HG02642 (cell line): ENCODE measurements around the gene CHN1.

Experiments used
- ATAC-seq: cut with Tn5 transposase; IDR thresholded peaks from one replicate; pipeline ENCODE4 v1.9.1; 2021; ENCODE audit warnings: mild to moderate bottlenecking; ENCODE audit not compliant: unreplicated experiment, poor library complexity

Gene CHN1

DNA sequence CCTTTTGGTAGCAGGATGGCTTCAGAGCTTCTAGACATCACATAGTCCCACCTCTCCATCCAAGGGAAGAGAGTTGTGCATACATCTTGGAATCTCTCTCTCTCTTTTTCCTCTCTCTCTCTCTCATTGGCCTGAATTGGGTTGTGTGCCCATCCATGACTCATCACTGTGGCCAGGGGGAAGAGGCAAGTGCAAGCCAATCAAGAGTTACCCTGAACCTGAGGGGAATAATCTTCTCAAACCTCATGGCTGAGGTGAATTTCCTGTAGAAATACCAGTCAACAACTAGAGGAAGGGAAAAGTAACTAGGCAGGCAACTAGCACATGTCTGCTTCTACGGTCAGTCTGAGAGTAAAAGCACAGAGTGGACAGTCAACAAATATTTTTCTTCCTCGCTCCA lies 7.3 kb upstream of the CHN1 start:
- ATAC-seq: no peak

DNA sequence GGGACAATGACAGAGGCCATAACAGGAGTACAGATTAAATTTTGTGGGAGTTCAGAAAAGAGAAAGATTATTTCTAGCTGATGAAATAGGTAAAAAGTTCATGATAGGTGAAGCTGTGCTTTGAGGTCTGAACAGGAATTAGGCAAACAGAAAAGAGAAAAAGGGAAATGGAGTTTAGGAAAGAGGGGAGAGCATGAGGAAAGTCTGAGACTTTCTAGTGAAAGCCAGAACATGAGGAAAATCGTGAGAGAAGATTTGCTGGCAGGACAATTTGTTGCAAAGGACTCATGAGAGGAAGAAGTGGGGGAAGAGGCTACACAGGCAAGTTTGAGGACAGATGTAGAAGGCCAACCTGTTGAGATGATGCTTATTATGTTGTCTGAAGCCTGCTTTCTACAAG lies 6.3 kb upstream of the CHN1 start:
- no peak for ATAC-seq

DNA sequence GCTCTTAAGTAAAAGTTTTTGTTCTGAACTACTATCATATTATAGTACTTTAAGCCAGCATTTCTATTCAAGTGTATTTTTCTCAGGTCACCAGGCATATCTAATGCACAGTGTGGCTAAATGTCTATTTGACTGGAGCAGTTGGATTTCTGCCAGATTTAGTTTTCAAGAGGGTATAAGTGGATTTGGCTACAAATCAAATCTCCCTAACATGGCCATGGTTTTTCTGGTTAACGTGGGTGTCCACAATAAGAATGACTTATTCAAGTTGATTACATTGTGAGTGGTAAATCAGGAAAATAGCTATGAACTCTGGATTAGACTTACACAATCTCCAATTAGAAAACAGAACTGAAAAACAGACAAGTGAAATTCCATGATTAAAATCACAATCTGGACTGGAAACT lies 5.7 kb upstream of the CHN1 start:
- no peak for ATAC-seq

DNA sequence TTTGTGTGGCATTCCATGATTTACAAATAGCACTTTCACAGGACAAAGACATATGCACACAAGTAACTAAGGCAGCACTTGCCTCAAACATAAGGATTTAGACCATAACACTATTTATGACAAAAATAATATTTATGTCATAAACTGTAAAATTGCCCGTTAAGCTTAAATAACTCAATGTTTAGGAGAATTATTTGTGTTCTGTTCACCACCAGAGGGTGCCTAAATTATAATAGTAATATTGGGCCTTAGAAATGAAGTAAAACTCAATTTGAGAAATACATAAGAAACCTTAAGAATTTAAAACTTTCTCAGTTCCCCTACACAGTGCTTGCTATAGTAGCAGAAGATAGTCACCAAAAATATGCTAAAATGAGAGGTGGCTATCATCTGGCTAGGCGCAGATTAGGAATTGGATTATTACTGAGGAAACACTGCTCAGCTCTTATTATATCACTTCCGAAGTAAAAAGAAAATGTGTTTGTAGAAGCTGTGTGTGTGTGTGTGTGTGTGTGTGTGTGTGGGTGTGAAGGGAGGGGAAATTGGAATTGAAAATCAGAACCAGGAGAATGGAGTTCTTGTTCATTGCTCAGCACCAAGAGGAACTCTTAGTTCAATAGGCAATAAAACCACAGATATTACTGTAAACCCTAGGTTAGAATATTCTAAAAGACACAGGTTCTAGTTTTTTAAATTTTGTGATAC lies 4.9 kb upstream of the CHN1 start:
- no peak for ATAC-seq

DNA sequence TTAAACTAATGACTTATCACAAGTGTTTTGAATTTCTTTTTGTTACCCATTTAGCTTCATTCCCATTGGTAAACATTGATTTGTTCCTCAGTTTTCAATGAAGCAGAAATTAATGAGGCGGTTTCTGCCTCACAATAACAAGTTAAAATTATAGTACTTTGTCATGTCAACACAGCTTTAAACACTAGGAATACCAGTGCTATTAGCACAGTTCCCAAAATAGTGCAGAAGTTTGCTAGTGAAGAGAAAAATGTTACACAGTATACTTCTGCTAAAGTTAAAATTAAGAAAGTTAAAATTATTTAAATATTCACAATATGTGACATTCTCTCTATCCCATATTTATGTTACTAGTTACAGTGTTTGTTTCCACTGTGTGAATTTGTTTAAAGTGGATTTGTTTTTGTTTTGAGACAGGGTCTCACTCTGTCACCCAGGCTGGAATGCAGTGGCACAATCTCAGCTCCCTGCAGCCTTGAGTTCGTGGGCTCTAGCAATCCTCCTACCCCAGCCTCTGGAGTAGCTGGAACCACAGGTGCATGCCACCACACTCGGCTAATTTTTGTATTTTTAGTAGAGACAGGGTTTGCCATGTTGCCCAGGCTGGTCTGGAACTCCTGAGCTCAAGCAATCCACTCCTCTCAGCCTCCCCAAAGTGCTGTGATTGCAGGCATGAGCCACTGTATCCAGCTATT lies 3.8 kb upstream of the CHN1 start:
- no peak for ATAC-seq

DNA sequence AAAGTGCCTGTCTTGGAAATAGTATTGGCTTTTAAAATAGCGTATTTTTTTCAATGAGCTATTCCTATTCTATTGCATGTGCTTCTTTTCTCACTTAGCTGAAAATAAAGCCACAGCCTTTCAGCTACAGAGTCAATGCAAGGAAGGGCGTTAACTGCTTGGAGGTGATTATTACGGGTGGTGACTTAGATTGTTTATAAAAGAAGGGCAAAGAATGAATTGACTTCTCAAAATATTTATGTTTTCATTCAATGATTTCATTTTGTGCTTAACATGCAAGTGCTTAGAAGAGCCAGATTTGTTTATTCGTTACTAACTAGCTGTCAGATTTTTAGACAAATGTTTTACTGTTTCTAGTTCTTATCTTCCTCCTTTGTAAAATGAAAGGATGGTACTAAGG lies 2.8 kb upstream of the CHN1 start:
- ATAC-seq: no peak

DNA sequence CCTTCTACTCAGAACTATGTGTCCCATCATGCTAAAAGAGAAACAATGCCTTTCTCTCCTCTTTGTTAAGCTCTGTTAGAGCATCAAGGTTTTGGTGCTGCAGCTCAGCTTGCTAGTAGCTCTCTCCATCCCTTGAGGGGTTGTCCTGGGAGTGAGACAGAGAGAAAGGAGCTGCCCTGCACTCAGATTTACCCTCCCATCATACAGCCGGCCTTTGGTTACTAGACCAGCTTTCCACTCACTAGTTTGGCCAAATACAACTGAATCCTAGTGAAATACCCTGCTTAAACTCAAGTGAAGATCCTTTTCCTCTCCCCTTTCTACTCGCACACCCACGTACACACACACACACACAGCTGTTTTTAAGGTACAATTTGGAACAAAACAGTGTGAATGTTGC lies 2.3 kb upstream of the CHN1 start:
- no peak for ATAC-seq

DNA sequence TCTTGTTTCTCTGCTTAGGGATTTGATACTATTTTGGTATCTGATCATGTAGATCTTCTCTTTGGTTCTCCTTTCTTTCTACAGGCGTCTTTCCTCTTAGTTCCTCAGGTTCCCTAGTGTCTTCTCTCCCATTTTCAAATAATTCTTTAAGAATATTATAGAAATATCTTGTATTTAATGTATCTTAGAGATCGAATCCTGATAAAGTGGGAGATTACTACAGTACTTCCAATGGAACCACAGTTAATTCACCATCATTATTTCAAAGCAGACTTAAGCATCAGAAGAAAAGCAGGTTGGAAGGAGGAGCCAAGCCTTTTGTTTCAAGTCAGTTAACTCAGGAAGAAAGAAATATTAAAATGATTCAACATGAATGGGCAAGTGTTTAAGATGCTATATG lies 1.1 kb upstream of the CHN1 start:
- ATAC-seq: no peak

DNA sequence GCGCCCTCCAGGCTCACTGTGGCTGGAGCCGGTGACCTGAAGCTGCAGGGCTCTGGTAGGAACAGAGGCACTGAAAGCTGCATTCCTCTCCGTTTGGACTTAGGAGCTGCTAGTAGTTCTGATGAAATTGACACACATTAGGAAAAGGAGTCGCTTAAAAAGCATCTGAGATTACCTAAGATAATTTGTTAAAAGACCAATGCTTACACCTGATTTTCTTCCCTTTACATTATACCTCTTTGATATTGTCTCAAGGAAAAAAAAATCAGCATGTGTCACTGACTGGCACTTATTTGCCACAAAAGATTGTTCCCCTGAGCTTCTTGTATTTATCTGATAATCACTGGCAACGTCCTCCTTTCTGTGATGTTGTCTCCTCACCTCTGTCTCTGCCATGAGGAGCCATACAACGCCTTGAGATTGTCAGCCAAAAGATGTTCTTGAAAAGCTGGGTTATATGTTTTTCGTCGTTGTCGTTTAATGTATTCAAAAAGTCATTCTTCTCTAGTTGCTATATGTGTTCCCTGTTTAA lies 618 bp upstream of the CHN1 start:
- ATAC-seq: no peak

DNA sequence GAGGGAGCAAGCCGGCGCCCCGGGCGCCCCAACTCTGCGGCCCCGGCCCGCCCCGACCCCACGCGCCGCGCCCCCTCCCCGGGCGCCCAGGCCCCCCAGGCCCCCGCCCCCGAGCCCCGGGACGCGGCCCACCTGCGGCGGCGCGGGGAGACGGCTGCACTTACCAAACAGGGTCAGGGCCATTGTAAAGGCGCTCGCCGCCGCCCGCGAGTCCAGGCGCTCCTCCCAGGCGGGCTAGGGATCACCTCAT lies 526 bp downstream of the CHN1 start:
- peak; percentile 44 for ATAC-seq

DNA sequence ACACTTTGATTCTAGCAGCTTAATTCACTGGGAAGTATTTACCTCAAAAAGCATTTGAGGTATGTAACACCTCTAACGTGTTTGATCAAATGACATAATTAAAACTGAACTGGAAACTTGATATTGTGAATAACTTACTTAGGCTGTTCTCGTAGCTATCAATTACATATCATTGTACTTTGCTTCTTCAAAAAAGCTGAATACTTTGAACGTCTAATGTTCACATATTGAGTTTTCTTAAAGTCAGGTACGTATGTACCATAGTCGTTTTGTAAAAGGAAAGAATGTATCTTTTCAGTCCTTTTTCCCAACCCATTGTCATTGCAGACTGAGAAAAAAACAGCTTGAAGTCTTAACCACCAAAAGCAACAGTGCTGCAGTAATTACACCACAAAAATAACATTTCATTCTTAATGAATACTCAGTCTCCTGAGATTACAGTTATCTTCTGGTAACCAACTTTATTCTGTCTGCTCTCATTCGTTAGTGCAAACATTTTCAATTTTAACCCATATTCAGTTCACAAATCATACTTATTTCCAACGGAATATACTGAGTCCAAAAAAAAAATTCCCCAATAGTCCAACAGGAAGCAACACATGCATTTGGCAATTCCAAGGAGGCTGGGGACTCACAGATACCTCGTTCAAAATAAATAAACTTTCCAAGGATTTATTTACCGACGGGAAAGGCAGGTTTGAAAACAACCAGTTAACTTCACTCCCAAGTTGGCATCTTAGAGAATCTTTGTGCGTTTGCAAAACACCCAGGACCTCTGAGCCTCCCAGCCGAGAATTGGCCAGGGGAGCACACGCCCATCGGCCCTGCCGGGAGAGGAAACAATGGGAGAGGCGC lies 1.1 kb downstream of the CHN1 start:
- ATAC-seq: no peak

DNA sequence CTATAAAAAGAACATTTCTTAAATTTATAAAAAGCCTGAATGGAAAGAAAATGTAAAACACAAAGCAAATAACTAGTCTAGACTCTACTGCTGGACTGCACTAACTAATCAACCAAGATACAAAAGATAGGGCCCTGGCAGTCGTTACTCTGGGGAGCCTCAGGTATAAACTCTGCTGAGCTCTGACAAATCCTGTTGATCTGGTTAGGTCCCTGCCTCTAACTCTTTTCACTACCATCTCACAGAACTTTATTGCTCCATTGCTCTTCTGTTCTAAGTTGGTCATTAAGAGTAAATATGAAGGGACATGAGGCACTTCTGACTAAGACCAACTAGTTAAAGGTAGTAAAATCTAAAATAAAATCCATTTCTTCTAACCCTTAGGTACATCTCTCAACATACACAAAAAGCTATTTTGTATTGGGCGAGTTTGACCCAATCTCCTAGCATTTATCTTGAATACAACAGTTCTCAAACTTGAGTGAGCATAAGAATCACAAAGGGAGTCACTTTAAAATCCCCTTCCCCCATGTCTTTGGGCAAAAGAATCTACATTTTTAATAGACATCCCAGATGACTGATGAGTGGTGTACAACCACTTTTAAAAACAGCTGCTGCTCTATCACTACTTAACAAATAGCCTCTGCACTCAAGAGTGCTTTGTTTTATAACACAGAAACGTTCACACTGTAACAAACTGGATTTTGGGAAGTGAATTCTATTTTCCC lies 2.5 kb downstream of the CHN1 start:
- ATAC-seq: no peak

DNA sequence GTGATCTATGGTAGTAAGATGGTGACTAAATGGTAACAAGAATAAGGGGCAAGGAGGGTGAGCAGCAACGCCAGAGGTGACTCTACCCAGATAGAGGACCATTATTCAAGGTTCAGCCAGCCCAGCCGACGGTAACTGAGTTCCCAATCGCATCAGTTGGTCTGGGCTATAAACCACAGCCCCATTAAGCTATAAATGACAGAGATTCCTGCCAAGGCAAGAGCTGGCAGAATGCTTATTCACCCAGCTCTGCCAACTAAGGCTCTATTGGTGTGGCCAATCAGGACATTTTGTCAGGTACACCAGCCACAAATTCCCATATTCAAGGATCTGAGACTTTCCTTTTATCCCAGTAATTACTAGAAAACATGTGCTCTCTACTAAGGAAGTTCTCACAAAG lies 3.6 kb downstream of the CHN1 start:
- no peak for ATAC-seq

DNA sequence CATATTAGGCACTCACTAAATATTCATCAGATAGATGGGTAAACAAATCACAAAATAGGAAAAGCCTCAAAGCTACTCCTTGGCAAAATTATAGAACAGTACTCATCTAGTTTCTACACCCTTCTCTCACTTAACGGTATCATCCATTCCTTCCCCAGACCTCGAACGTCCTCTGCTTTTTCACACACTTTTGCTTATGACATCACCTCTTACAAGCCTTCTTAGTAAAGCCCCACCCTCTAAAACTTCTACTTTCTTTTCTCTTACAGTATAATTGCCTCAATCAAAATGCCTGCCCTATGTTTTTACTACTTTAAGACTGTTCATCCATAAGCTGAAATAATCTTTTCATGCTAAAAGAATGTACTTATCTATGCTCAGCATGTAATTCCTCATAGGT lies 8.1 kb downstream of the CHN1 start:
- no peak for ATAC-seq

DNA sequence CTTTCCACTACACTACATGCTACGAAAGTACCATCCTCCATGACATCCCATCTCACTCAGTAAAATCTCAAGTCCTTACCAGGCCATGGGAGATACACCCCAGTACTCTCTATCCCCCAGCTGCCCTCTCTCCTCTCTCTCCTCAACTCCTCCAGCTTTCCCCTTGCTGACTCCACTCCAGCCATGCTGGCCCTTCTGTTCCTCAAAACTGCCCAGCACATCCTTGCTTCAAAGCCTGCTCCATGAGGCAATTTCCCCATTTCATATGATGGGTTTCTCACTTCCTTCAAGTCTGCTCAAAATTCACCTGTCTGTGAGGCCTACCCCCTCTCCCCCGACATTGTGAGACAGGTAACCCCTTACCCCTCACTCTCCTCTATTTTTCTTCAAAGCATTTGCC lies 8.6 kb downstream of the CHN1 start:
- no peak for ATAC-seq

DNA sequence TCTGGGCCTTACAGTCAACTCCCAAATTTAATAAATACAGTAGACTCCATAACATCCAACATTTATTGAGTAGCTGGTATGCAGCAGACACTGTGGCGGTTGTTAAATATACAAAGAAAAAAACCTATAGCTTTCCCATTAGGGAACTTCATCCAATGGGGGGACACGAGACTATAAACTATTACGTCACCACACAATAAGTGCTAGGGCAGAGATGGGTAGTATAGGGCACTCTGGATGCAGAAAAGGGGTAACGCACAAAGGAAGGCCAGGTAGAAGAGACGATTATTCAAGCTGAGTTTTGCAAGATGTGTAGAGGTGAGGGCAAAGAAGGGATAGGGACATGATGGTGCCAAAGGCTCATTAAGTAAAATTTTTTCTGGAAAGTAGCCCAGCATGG lies 10.8 kb downstream of the CHN1 start:
- ATAC-seq: no peak

DNA sequence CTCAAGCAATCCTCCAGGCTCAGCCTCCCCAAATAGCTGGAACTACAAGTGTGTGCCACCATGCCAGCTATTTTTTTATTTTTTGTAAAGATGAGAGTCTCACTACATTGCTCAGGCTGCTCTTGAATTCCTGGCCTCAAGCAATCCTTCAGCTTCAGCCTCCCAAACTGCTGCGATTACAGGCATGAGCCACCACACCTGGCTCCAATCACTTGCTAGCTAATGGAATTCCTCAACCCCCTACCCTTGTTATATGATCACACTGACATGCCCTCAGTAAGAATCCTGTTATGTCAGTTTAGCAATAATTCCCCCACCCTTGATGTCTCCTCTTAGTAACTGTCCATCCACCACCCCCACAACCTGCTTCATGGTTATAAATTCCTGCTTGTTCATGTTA lies 12.3 kb downstream of the CHN1 start:
- ATAC-seq: no peak

DNA sequence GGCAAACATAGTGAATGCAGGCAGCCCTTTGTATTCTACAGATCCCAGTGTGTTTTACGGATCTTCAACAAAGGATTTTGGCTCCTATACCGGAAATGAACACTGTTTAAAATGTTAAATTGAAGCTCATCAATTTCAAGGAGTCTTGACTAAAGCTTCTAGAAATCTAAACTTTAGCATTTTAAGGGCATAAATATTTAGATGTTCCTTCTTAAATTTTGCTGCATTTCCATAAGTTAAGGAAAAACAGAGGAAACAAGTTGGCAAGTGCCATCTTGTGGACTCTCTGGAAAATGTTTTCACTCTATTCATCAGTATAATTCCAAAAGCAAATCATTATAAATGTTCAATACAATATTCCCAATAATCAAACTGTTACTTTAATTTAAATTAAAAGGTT lies 19.6 kb downstream of the CHN1 start:
- ATAC-seq: no peak

DNA sequence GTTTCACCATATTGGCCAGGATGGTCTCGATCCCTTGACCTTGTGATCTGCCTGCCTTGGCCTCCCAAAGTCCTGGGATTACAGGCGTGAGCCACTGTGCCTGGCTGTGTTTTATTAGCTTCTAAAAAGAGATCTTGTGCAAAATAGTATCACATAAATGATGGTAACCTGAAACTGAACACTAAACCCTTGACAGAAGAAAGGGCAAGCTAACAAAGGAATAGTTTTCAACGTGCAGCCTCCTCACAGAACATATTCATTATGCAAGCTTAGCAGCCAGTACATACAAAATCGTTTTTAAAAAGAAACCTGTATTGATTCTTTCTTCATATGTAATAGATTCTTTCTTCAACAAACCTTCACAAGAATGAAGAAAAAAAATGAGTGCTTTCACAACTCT lies 20.6 kb downstream of the CHN1 start:
- no peak for ATAC-seq

DNA sequence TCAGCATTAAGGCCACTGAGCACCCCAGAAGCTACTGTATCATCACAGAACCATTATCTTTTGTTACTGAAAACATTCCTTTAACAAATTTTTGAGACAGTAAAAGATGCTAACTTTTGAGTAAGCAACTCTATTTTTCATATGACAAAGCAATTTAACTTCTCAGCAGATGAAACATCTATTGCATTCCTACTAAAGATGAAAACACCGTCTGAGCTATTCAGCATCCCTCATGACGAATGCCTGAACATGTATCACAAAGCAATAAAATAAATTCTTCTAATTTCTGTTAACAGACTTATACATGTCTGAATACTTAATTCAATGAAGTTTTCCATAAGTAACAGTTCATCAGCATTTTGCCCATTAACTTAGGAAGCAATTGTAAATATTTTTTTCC lies 23.9 kb downstream of the CHN1 start:
- ATAC-seq: no peak

DNA sequence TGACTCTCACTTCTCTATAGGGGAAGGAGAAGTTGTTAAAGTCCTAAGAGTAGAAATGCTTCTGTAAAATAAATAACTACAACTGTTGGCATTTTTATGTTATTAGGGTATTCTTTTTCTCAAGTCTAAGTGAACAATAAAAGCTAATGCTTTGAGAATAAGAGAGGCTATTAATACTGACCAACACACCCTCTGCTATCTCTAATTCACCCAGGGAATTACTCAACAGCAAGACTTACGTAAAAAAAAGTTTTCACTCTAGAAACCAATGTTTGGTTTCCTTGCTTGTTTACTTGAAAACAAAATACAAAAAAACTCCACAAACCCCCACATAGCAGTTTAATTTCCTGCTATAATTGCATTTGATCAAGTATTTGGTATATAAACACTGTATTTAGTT lies 25.2 kb downstream of the CHN1 start:
- ATAC-seq: no peak
